ENCODE results near the gene AMY1C.

The AMY1C gene

GRCh38 chr1:103761896-103762295 is 12.2 kb downstream of the AMY1C start:
- no peaks in the 10 kb centered on the region for H3K27me3 ChIP-seq (replicated peaks; ENCODE audit: control insufficient read depth, insufficient read depth, low read length)
- H3K4me3 ChIP-seq (replicated peaks; ENCODE audit: low read depth, low read length) = no peak overlapping the region
- no peak for DNase-seq (ENCODE audit: extremely low read depth, insufficient read length)
- TF ChIP-seq CTCF (IDR thresholded peaks at IDR 0.05; ENCODE audit: insufficient read depth, low read length, poor library complexity, severe bottlenecking) = no peak
- H3K36me3 ChIP-seq (ENCODE audit: control insufficient read depth, insufficient read depth, low read length) = no peaks in the 10 kb centered on the region

- H3K4me3 ChIP-seq (replicated peaks; ENCODE audit: low read depth, low read length) = no peak overlapping the region
- H3K27me3 ChIP-seq (replicated peaks; ENCODE audit: control insufficient read depth, insufficient read depth, low read length) = no peaks in the 10 kb centered on the region
- TF ChIP-seq CTCF (IDR thresholded peaks at IDR 0.05; ENCODE audit: insufficient read depth, low read length, poor library complexity, severe bottlenecking) = no peak
- no peaks in the 10 kb centered on the region for H3K36me3 ChIP-seq (ENCODE audit: control insufficient read depth, insufficient read depth, low read length)
- no peak for DNase-seq (ENCODE audit: extremely low read depth, insufficient read length)
These were observed 30.2 kb downstream of the AMY1C start for GRCh38 chr1:103779932-103780331.

GRCh38 chr1:103783944-103784377 is 34.3 kb downstream of the AMY1C start:
- Histone ChIP-seq H3K4me3 (replicated peaks; ENCODE audit: low read depth, low read length) (no peak overlapping the region), H3K36me3 (ENCODE audit: control insufficient read depth, insufficient read depth, low read length) (no peaks in the 10 kb centered on the region), H3K27me3 (replicated peaks; ENCODE audit: control insufficient read depth, insufficient read depth, low read length) (no peaks in the 10 kb centered on the region)
- TF ChIP-seq CTCF (IDR thresholded peaks at IDR 0.05; ENCODE audit: insufficient read depth, low read length, poor library complexity, severe bottlenecking) = no peak
- no peak for DNase-seq (ENCODE audit: extremely low read depth, insufficient read length)

- peak; percentile 3 for TF ChIP-seq CTCF (IDR thresholded peaks at IDR 0.05; ENCODE audit: insufficient read depth, low read length, poor library complexity, severe bottlenecking)
- Histone ChIP-seq H3K27me3 (replicated peaks; ENCODE audit: control insufficient read depth, insufficient read depth, low read length) (no peaks in the 10 kb centered on the region), H3K36me3 (ENCODE audit: control insufficient read depth, insufficient read depth, low read length) (no peaks in the 10 kb centered on the region), H3K4me3 (replicated peaks; ENCODE audit: low read depth, low read length) (no peak overlapping the region)
- no peak for DNase-seq (ENCODE audit: extremely low read depth, insufficient read length)
These were observed 38.7 kb downstream of the AMY1C start for GRCh38 chr1:103788377-103788776.

GRCh38 chr1:103790172-103790571 is 40.5 kb downstream of the AMY1C start:
- no peak for TF ChIP-seq CTCF (IDR thresholded peaks at IDR 0.05; ENCODE audit: insufficient read depth, low read length, poor library complexity, severe bottlenecking)

More at GRCh38 chr1:103790172-103790571, 40.5 kb downstream of the AMY1C start:
- H3K27me3 ChIP-seq (replicated peaks; ENCODE audit: control insufficient read depth, insufficient read depth, low read length) = no peaks in the 10 kb centered on the region
- no peaks in the 10 kb centered on the region for H3K36me3 ChIP-seq (ENCODE audit: control insufficient read depth, insufficient read depth, low read length)
- no peak overlapping the region for H3K4me3 ChIP-seq (replicated peaks; ENCODE audit: low read depth, low read length)
- no peak for DNase-seq (ENCODE audit: extremely low read depth, insufficient read length)
